Measurements from ENCODE around the gene ILDR2.

GRCh38 chr1:166910396-166910994 is 64.8 kb downstream of the ILDR2 start:
- TF ChIP-seq CSDC2 (CRISPR knock-in tag; IDR thresholded peaks at IDR 0.05) (no peak), ARNTL (CRISPR knock-in tag; IDR thresholded peaks at IDR 0.05; ENCODE audit: borderline replicate concordance, low read depth) (no peak), SNAI2 (CRISPR knock-in tag; IDR thresholded peaks at IDR 0.05) (no peak), PPARA (CRISPR knock-in tag; IDR thresholded peaks at IDR 0.05; ENCODE audit: borderline replicate concordance) (no peak), PATZ1 (CRISPR knock-in tag; IDR thresholded peaks at IDR 0.05; ENCODE audit: borderline replicate concordance) (no peak), GLIS3 (CRISPR knock-in tag; IDR thresholded peaks at IDR 0.05) (no peak)
